CD4-positive, alpha-beta T cell treated with Interleukin-1 beta for 1 hour (primary cell): Measurements from ENCODE around the gene DENND1C.

Experiments used
- DNase-seq, 2 donors: peaks; one replicate each; pipeline ENCODE4 v3.0.0-alpha.2; 2020 to 2022

The DENND1C gene, protein sequence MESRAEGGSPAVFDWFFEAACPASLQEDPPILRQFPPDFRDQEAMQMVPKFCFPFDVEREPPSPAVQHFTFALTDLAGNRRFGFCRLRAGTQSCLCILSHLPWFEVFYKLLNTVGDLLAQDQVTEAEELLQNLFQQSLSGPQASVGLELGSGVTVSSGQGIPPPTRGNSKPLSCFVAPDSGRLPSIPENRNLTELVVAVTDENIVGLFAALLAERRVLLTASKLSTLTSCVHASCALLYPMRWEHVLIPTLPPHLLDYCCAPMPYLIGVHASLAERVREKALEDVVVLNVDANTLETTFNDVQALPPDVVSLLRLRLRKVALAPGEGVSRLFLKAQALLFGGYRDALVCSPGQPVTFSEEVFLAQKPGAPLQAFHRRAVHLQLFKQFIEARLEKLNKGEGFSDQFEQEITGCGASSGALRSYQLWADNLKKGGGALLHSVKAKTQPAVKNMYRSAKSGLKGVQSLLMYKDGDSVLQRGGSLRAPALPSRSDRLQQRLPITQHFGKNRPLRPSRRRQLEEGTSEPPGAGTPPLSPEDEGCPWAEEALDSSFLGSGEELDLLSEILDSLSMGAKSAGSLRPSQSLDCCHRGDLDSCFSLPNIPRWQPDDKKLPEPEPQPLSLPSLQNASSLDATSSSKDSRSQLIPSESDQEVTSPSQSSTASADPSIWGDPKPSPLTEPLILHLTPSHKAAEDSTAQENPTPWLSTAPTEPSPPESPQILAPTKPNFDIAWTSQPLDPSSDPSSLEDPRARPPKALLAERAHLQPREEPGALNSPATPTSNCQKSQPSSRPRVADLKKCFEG

DNA sequence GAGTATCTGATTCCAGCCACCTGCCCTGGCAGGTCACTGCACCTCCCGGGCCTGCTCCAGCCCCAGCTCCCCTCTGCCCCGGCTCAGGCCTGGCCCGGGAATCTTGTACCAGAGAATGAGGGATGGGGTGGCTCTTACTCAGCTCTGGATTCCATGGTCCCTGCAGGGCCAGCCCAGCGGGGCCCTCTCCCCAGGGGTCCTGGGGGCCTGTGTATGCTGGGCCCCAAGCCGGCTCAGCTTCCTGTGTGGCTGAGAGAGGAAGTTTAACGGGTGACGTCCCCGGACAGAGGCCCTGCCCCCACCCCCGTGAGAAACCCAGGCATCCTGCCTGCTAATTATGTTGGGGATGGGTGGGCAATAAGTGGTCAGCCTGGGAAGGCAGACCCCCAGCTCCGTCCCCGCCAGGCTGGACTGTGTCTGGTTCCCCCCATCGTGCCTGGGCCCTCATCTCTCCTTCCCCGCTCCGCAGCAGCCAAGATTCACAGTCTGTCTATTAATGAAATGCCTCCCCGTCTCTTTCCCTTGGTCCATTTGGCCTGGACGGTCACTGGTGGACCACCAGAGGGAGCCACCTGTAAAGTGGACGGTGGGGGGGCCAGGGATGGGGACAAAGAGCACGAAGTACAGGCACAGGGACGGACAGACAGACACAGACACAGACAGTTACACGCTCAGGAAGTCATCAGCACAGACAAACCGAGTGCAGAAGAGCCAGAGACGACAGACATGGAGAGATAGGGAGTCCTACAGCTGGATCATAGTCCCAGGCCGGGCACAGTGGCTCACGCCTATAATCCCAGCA lies at the start of gene DENND1C:
DENND1C (minus strand) TSS at position 247 of the 802 bp plus-strand sequence; CDS start at position 155, 92 bp downstream.
- peak; percentile 78 to 81 for DNase-seq

DNA sequence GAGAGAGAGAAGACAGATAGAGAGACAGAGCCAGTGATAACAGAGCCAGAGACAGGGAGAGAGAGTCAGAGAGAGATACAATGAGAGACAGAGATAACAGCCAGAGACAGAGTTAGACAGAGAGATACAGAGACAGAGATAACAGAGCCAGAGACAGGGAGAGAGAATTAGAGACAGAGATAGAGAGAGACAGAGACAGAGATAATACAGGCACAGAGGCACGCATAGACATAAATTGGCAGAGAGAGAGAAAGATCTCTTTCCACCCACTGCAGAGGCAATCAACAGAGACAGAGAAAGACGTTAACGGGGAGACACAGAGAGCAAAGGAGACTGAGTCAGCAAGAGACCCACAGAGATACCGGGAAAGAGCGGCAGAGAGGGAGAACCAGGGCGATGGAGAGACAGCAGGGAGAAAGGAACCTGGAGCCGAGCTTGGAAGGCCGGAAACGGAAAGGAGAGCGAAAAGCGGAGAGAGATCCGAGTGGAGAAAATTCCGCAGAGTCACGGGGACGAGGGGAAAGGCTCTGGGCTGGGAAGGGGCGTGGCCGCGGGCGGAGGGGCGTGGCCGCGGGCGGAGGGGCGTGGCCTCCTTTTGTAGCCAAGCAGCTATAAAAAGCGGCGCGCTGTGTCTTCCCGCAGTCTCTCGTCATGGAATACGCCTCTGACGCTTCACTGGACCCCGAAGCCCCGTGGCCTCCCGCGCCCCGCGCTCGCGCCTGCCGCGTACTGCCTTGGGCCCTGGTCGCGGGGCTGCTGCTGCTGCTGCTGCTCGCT lies 49.0 kb upstream of the DENND1C start, which contains the start of gene TNFSF9:
TNFSF9 (plus strand) TSS at position 641 of the 777 bp plus-strand sequence; CDS start at position 652, 11 bp downstream.
- peak; percentile 84 to 89 for DNase-seq

- DNase-seq, result no peak
Observed at GRCh38 chr19:6529937-6530385, 48.4 kb upstream of the DENND1C start.

GRCh38 chr19:6529351-6529750 lies 47.8 kb upstream of the DENND1C start:
- no peak for DNase-seq

DNA sequence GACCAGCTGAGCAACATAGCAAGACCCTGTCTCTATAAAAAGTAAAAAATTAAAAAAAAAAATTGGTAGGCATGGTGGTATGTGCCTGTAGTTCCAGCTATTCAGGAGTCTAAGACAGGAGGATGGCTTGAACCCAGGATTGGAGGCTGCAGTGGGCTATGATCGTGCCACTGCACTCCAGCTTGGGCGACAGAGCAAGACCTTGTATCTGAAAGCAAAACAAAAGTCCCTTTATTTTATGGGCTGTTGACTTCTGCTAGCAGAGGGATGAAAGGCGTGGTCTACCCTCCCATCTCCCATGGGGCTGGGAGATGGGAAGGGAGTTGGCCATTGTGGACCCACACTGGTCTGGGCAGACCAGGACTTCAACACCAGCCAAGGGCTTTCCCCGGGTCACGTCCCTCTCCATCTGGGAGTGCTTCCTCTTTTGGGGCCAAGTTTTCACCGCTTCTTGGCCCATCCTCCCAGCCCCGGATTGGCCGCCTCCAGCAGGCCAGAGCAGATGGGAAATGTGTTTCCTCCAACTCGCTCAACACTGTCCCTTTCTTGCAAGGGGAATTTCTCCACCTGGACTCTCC lies 47.0 kb upstream of the DENND1C start:
- peak in 1 of 2 donors; percentile 55 for DNase-seq

DNA sequence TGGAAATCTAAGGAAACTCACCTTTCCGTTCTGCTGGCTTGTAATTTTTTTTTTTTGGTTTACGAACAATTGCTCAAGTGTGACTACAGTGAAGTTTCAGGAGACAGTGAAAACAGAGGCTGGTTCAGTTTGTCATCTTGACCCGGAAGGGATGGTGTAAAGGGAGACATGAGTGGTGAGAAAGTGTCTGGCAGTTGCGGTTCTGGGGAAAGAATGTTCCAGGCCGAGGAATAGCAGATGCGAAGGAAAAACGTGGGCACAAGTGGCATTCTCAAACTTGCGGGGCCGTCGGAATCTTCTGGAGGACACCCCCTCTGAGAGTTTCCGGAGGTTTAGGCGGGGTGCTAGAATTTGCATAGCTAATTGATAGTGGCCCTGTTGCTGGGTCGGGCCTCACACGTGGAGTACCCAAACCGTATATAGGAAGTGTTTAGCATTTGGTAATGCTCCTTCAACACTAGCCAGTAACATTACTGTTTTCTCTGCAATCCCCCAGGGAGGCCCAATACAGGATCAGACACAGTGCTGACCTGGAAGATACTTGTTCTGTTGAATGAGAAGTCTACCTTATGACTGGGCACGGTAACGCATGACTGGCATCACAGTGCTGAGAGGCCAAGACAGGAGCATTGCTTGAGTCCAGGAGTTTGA lies 46.4 kb upstream of the DENND1C start:
- peak in 1 of 2 donors; percentile 40 for DNase-seq

- DNase-seq, result no peak
Observed at GRCh38 chr19:6524311-6524710, 42.7 kb upstream of the DENND1C start.

DNA sequence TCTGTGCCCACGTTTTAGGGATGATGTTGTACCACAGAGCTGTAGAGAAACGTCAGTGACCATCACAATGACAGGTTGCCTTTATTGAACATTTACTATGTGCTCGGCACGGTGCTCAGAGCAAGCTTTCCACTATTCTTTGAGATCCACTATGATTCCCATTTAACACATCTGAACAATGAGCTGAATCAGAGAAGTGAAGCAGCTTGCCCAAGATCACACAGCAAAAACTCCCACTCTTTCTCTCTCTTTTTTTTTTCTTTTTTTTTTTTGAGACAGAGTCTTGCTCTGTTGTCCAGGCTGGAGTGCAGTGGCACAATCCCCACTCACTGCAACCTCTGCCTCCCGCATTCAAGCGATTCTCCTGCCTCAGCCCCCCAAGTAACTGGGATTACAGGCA lies 41.1 kb upstream of the DENND1C start:
- DNase-seq, result no peak

DNA sequence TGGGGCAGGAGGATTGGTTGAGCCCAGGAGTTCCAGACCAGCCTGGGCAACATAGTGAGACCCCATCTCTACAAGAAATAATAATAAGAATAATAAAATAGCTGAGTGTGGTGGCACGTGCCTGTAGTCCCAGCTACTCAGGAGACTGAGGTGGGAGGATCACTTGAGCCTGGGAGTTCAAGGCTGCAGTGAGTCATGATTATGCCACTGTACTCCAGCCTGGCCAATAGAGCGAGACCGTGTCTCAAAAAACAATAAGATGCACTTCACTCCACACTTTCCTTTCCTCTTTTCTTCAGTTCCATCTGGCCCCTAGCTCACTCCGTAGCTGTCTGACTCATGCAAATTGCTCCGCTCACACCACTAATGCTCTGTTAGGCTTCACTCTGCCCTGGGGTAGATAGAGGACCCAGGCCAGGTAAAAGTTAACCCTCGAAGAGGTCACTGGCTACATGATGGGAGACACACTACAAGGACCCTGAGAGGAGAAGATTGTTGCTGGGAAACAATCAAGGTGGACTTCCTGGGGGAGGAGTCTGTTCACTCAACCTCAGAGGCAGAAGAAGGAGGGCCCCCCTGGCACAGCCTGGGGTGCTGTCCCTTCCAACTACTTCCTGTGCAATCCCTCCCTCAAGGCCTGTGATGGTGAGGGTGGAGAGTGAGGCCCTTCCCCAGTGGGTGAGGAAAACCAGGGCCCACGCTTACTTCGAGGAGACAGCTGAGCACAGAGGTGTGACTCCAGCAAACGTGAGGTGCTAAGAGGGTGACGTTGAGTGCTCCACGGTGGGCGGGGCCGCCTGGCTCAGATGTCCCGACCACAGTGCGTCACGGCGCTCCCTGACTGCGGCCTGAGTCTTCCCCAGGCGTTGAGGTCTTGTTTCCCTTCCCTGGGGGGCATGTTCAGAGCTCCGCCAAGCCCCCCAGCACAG lies 40.4 kb upstream of the DENND1C start:
- DNase-seq, result peak; percentile 80

GRCh38 chr19:6519289-6519688 lies 37.7 kb upstream of the DENND1C start:
- DNase-seq, result no peak

- peak in 1 of 2 donors; percentile 36 for DNase-seq
Observed at GRCh38 chr19:6518145-6518911, 36.7 kb upstream of the DENND1C start.

GRCh38 chr19:6516659-6517291 lies 35.2 kb upstream of the DENND1C start:
- peak; percentile 88 to 90 for DNase-seq

DNA sequence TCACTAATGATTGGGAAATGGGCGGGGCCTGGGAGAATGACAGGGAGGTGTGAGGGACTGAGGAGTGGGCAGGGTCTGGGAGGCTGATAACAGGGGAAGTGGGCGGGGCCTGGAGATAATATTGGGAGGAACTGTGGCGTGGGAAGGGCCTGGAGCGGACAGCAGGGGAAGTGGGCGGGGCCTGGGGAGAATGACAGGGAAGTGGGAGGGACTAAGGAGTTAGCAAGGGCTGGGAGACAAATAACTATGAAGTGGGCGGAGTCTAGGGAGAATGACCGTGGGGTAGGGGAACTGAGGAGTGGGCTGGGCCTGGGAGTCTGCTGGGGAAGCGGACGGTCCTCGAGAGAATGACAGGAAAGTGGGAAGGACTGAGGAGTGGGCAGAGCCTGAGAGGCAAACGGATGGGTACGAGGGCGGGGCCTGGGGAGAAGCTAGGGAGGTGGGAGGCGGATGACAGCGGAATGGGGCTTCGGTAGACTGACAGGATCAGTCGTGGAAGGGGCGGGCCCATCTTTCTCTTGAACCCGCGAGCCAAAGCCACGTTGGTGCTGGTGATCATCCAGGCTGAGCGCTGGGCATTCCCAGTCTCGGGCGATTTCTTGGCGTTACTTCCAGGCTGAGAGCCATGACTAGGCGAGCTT lies 34.6 kb upstream of the DENND1C start:
- DNase-seq, result peak; percentile 78 to 82

DNA sequence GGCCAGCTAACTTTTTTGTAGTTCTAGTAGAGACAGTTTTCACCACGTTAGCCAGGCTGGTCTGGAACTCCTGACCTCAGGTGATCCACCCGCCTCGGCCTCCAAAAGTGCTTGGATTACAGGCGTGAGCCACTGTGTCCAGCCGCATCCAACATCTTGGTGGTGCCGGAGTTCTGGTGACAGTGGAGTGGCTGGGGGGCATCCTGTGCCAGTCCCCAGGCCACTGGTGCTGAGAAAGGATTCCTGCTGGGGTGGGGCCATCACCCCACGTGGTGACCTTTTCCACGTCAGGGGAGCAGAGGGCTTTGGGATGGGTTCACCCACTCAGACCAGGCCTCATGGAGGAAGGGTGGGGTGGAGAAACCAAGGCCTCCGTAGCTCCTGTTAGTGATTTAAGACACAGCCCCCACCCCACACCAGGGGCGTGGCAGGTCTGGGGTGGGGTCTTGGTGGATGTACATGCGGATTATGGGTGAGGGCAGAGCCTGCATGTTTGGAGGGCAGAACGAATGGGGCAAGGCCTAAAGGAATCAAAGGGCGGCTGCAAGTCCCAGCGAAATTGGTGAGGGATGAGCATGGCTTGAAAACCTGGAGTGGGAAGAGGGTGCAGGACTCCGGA lies 33.4 kb upstream of the DENND1C start:
- DNase-seq, result no peak

DNA sequence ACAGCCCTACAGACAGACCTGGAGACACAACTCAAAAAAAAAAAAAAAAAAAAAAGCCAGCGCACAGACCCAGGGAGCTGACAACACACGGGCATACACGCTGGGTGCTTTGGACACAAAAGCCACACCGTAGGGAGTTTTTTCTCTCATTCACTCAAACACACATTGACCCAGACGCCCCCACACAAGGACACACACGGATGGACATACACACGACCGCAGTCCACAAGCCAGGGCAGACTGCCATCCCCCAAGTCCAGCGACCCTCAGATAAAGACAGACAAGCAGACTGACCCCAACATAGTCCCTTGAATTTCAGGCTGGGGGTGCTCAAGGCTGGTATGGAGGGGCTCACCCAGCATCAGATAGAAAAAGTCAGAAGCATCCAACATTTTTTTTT lies 32.5 kb upstream of the DENND1C start:
- DNase-seq, result no peak

- DNase-seq, result no peak
Observed at GRCh38 chr19:6510618-6511017, 29.0 kb upstream of the DENND1C start.

DNA sequence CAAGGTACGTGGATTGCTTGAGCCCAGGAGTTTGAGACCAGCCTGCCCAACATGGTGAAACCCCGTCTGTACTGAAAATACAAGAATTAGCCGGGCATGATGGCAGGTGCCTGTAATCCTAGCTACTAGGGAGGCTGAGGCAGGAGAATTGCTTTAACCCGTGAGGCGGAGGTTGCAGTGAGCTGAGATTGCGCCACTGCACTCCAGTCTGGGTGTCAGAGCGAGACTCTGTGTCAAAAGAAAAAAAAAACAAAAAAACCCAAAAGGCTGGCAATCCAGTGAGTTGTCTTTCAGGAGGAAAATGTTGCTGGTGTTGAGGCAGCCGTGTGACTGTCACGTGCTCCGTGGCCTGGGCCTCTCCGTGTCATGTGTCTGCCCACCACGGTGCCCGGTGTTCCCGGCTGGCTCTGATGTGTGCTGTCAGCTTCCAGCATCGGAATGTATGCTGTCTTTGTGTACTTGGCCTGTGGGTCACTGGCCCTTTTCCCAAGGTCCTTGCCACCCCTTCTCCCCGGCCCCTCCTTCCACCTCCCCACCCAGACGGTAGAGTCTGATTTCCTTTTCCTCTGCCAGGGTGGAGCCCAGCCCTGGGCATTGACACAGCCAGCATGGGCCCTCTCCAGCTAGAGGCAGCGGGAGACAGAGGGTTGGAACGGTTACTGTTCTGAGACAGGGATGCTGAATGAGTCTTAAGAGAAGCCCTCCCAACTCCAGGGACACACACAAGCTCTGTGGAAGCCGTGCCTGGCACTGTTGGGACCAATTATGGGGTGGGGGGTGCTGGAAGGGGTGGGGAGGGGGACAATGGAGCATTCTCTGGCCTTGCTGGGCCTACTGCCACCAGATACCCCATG lies 27.8 kb upstream of the DENND1C start:
- no peak for DNase-seq
